HK-2 (cell line): ENCODE measurements around the gene ENG.
"Not testable (repeated sequence)": the region's sequence is repeated elsewhere in the genome, so short reads cannot be mapped to it uniquely, and the experiment has no call there.

Experiments
- DNase-seq: peaks from one replicate; pipeline ENCODE4 v3.0.0-alpha.2; 2018; ENCODE audit not compliant: unreplicated experiment

Gene ENG

DNA sequence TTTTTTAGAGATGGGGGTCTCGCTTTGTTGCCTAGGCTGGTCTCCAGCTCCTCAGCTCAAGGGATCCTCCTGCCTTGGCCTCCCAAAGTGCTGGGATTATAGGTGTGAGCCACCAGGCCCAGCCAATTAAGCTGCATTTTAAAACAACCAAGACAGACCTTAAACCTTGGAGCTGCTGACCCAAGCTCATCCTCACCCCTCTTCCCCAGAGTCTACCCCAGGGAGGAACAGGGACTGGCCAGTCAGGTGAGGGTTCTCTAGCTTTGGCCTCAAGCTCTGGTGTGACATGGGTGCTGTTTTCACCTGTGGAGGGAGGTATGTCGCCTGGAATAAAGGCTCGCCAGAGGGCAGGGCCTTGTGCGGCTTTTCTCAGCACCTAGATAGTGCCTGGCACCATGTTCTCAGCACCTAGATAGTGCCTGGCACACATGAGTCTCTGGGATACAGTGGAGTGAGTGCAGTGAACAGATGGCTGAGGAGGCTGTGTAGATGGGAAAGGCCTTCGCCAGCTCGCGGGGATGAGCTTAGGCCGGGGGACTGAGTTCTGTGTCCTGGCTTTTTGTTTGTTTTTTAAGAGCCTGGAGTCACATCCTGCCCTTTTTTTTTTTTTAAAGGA is 61.3 kb downstream of the ENG start:
- no peak for DNase-seq

- no peak for DNase-seq
Observed at GRCh38 chr9:127792417-127793031, 61.9 kb downstream of the ENG start.

DNA sequence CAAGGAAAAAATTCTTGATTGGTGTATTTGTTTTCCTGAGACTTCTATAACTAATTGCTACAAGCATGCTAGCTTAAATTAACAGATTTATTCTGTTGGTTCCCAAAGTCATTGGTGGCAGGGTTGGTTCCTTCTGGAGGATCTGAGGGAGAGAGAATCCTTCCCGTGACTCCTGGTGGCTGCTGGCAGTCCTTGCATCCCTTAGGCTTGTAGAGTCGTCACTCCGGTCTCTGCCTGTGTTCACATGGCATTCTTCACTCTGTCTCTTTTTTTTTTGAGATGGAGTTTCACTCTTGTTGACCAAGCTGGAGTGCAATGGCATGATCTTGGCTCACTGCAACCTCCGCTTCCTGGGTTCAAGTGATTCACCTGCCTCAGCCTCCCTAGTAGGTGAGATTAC is 63.4 kb downstream of the ENG start:
- no peak for DNase-seq

GRCh38 chr9:127790094-127790855 is 64.2 kb downstream of the ENG start:
- no peak for DNase-seq

DNA sequence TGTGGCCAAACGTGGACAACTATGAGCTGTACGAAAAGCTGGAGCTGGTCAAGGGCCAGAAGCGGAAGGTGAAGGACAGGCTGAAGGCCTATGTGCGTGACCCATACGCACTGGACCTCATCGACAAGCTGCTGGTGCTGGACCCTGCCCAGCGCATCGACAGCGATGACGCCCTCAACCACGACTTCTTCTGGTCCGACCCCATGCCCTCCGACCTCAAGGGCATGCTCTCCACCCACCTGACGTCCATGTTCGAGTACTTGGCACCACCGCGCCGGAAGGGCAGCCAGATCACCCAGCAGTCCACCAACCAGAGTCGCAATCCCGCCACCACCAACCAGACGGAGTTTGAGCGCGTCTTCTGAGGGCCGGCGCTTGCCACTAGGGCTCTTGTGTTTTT is 65.3 kb downstream of the ENG start:
- DNase-seq: no peak

DNA sequence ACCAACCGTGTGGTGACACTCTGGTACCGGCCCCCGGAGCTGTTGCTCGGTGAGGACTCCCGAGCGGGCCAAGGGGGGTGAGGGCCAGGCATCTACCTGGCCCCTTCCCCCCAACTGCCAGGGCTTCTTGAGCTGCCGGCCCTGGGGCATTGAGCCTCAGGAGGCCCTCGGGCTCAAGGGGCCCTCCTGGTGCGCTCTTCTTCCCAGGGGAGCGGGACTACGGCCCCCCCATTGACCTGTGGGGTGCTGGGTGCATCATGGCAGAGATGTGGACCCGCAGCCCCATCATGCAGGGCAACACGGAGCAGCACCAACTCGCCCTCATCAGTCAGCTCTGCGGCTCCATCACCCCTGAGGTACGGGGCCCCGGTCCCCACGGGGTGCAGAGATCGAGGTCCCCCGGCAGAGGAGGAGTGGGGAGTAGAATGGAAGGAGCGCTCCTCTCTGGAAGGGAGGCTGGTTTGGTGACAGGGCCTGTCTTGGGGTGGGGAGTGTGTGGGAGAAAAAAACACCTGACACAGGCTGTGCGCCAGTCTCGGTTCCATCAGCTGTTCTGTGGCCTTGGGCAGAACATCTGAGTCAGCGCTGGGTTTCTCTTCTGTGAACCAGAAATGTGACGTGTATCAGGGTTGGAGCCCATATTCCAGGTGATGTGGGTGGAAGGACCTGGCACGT is 66.0 kb downstream of the ENG start:
- no peak for DNase-seq

- DNase-seq: no peak
Observed at GRCh38 chr9:127786773-127787104, 67.7 kb downstream of the ENG start.

DNA sequence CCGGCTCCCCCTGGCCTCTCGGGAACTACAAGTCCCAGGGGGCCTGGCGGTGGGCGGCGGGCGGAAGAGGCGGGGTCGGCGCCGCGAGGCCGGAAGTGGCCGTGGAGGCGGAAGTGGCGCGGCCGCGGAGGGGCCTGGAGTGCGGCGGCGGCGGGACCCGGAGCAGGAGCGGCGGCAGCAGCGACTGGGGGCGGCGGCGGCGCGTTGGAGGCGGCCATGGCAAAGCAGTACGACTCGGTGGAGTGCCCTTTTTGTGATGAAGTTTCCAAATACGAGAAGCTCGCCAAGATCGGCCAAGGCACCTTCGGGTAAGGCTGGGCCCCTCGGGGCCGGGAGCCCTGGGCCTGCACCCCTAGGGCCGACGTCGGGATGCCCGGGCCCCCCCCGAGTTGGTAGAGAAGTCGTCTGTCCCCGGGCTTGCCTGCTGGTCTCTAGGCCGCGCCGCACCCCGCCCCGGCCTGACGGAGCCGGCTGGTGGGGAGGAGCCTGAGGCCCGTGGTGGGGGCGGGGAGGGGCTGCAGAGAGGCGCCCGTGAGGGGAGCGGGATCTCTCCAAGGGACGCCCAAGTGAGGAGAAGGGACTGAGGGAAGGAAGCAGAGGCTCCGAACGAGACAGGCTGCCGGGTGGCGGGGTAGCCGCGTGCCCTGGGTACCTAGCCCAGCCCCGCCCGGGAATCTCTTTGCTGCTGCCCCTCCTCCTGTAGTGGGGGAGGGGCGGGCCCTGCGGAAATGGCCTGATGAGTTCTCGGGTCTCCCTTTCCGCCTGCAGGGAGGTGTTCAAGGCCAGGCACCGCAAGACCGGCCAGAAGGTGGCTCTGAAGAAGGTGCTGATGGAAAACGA is 68.3 kb downstream of the ENG start, which contains the start of gene CDK9:
Gene CDK9, plus strand, starts transcription at position 102 of the 840 bp plus-strand sequence. Its CDS starts 115 bp downstream, at position 217.
- peak; percentile 91 for DNase-seq

DNA sequence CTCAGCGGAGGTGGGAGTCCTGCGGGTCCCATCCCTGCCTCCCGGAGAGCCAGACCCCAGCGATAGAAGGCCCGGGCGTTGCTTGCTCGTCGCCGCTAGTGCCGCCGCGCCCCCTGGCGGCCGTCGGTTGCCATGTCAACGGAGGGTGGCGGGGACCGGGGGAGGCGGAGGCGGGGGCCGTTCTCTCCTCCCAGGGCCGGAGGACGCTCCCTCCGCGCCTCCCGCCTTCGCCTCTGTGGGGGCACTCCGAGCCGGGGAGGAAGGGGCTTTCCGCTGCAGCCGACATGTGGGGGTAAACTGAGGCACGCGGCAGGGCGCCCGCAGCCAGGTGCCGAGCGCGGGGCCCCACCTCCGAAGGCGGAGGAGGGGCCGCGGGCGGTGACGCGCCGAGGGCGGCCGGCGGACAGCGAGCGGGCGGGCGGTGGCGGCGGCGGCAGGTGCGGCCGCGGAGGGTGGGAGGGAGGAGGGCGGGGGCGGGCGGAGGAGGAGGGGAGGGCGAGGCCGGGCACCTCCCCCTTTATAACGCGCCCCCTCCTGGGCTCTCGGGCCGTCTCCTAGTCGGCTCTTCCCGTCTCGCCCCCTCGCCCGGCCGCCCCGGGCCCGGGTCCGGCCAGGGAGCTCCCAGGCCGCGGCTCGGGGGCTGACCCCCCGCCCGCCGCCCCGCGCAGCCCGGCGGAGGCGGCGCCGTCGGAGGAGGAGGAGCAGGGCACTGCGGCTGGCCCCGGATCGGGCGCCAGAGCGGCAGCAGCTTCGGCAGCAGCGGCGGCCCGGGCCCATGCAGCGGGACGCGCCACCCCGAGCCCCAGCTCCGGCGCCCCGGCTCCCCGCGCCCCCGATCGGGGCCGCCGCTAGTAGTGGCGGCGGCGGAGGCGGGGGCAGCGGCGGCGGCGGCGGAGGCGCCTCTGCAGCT is 69.2 kb downstream of the ENG start:
- peak; percentile 82 for DNase-seq

DNA sequence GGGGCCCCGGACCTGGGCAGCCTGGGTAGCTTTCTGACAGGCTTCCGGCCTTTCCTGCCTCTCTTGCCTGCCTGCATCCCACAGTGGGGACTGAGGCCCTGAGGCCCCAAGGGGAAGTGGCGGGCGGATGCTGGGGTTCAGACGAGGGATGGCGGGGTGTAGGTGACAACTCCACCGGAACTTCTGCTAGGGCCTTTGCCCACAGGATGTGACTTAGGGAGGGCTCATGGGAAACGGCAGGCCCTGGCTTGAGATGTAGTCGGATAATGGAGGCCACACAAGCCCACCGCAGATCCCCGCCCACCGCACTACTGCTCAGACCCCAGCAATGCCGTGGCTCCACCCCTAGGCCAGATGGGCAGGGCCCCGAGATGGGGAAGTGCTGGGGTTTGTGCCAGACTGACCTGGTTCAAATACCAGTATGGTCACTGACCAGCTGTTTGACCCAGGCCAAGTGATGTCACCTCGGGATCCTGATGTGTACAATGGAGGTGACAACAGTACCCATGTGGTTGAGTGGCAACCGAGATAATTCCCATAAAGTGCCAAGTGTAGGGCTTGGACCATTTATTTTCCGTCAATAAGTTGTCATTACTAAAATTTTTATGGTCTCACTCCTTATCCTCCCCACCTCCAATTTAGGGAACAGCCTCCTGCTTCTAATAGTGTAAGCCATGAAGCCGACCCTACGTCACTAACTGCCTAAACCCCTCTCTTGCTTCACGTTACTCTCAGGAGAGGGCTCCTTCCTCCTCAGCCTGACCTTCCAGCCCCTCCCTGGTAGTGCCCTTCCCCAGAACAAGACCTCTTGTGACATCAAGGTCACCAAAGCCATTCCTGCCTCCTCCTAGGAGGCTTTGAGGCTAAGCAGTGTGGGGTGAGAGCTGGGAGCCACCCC is 71.1 kb downstream of the ENG start:
- DNase-seq: no peak

DNA sequence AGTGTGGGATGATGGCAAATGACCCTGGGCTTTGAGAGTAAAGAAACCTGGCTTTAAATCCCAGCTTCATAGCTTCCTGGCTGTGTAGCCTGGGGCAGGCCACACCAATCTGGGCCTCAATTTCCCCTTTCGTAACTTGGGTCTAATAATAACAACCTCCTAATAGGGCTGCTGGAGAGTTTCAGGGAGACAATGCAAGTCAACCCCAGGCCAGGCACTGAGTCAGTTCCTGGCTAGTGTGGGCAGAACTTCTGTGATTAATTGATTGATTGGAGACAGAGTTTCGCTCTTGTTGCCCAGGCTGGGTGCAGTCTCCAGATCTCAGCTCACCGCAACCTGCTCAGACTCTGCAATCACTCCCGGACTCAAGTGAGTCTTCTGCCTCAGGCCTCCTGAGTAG is 72.7 kb downstream of the ENG start:
- DNase-seq: no peak

GRCh38 chr9:127780909-127781308 is 73.5 kb downstream of the ENG start:
- DNase-seq: not testable (repeated sequence)

GRCh38 chr9:127780126-127780885 is 74.2 kb downstream of the ENG start:
- DNase-seq: no peak

DNA sequence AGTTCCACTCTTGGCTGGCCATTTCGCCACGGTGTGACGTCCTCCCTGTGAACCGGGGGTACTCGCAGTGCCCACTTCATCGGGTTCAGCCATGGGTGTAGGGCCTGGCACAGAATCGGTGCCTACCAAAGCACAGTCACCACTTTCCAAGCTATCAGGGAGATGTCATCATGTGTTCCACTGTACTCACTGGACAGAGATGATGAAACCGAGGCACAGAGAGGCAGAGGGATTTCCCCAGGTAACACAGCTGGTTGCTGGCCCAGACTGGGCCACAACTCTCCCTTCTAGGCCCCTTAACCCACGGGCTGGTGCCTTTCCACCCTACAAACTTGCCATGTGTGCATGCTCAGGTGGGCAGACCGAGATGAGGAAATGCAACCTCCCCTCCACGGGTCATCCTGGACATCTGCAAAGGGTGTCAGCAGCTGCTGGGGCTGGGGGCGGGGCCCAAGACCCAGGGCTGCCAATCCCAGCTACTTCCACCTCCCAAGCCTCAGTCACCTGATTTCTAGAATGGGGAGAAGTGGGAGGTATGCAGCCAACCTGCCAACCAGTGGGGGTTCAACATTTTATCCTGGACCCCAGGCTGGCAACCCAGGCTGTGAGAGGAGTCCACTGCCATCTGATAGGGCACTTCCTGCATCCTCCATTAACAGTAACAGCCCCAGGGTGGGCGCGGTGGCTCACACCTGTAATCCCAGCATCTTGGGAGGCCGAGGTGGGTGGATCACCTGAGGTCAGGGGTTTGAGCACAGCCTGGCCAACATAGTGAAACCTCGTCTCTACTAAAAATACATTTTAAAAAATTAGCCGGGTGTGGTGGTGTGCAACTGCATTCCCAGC is 75.1 kb downstream of the ENG start:
- no peak for DNase-seq

DNA sequence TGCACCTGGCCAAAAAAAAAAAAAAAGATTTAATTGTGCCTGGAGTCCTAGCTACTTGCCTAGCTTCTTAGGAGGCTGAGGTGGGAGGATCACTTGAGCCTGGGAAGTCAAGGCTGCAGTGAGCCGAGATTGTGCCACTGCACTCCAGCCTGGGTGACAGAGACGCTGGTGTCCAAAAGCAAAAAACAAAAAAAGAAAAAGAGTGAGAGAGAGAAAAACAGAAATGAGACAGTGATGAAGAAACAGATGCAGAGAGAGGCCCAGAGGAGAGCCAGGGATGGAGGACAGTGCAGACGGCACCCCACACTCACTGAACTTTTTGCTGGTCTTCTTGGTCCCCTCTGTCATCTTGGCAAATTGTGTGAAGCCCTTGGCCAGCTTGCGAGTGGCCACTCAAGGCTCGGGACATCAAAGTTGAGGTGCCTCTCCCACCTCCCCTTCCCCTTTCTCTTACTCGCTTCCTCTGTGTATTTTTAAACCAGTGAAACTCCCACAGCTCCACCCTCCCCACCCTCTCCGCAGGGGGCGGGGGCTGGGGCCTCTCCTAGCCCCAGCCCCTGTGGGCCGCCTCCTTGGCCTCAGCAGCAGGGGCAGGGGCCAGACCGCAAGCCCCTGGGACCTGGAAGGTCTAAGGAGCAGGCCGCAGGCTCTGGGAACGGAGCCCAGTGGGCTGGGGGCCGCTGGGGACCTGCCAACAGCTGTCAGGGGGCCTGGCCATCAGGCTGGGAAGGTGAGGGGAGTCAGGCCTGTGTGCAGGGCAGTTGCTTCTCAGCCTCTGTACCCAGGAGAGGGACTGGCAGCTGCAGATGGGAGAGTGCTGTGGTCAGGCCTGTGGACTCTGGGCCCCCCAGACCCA is 76.0 kb downstream of the ENG start, which contains the start of gene SH2D3C:
Gene SH2D3C, minus strand, starts transcription at position 387 of the 856 bp plus-strand sequence. Its CDS starts 39 bp downstream, at position 348.
- no peak for DNase-seq

GRCh38 chr9:127777368-127777980 is 77.0 kb downstream of the ENG start:
- DNase-seq: no peak
